ENCODE results near the gene PLXNA2.

PLXNA2 gene

GRCh38 chr1:208216062-208216461, 28.1 kb downstream of the PLXNA2 start:
- TF ChIP-seq ZNF274 (IDR thresholded peaks at IDR 0.05; ENCODE audit: low read depth, low read length): no peak
- H3K4me3 ChIP-seq (ENCODE audit: low read length): no peak overlapping the region

GRCh38 chr1:208215393-208215792, 28.8 kb downstream of the PLXNA2 start:
- TF ChIP-seq ZNF274 (IDR thresholded peaks at IDR 0.05; ENCODE audit: low read depth, low read length): no peak
- H3K4me3 ChIP-seq (ENCODE audit: low read length): no peak overlapping the region

- no peak overlapping the region for H3K4me3 ChIP-seq (ENCODE audit: low read length)
- TF ChIP-seq ZNF274 (IDR thresholded peaks at IDR 0.05; ENCODE audit: low read depth, low read length): no peak
Observed at GRCh38 chr1:208213786-208214185, 30.4 kb downstream of the PLXNA2 start.

GRCh38 chr1:208212893-208213292, 31.3 kb downstream of the PLXNA2 start:
- no peak overlapping the region for H3K4me3 ChIP-seq (ENCODE audit: low read length)
- no peak for TF ChIP-seq ZNF274 (IDR thresholded peaks at IDR 0.05; ENCODE audit: low read depth, low read length)

GRCh38 chr1:208211921-208212843, 32.0 kb downstream of the PLXNA2 start:
- TF ChIP-seq ZNF274 (IDR thresholded peaks at IDR 0.05; ENCODE audit: low read depth, low read length): no peak
- no peak overlapping the region for H3K4me3 ChIP-seq (ENCODE audit: low read length)

- H3K4me3 ChIP-seq (ENCODE audit: low read length): no peak overlapping the region
- no peak for TF ChIP-seq ZNF274 (IDR thresholded peaks at IDR 0.05; ENCODE audit: low read depth, low read length)
Observed at GRCh38 chr1:208209896-208210589, 34.1 kb downstream of the PLXNA2 start.

- no peak for TF ChIP-seq ZNF274 (IDR thresholded peaks at IDR 0.05; ENCODE audit: low read depth, low read length)
- no peak overlapping the region for H3K4me3 ChIP-seq (ENCODE audit: low read length)
Observed at GRCh38 chr1:208209286-208209685, 34.9 kb downstream of the PLXNA2 start.

- no peak for TF ChIP-seq ZNF274 (IDR thresholded peaks at IDR 0.05; ENCODE audit: low read depth, low read length)
- H3K4me3 ChIP-seq (ENCODE audit: low read length): no peak overlapping the region
Observed at GRCh38 chr1:208208132-208208487, 36.1 kb downstream of the PLXNA2 start.

- TF ChIP-seq ZNF274 (IDR thresholded peaks at IDR 0.05; ENCODE audit: low read depth, low read length): no peak
- H3K4me3 ChIP-seq (ENCODE audit: low read length): no peak overlapping the region
Observed at GRCh38 chr1:208207388-208208131, 36.6 kb downstream of the PLXNA2 start.

GRCh38 chr1:208206092-208206698, 38.0 kb downstream of the PLXNA2 start:
- H3K4me3 ChIP-seq (ENCODE audit: low read length): no peak overlapping the region
- no peak for TF ChIP-seq ZNF274 (IDR thresholded peaks at IDR 0.05; ENCODE audit: low read depth, low read length)

- no peak overlapping the region for H3K4me3 ChIP-seq (ENCODE audit: low read length)
- no peak for TF ChIP-seq ZNF274 (IDR thresholded peaks at IDR 0.05; ENCODE audit: low read depth, low read length)
Observed at GRCh38 chr1:208205216-208206013, 38.8 kb downstream of the PLXNA2 start.

GRCh38 chr1:208204779-208205178, 39.4 kb downstream of the PLXNA2 start:
- TF ChIP-seq ZNF274 (IDR thresholded peaks at IDR 0.05; ENCODE audit: low read depth, low read length): no peak
- no peak overlapping the region for H3K4me3 ChIP-seq (ENCODE audit: low read length)

- H3K4me3 ChIP-seq (ENCODE audit: low read length): no peak overlapping the region
- TF ChIP-seq ZNF274 (IDR thresholded peaks at IDR 0.05; ENCODE audit: low read depth, low read length): no peak
Observed at GRCh38 chr1:208203848-208204609, 40.2 kb downstream of the PLXNA2 start.

Measured in GM08714 (cell line).